Urinary bladder (tissue), 4 donors: Measurements from ENCODE around the gene ITPKB. TPM values are rescaled to one million over a fixed set of nuclear protein-coding genes. Genes with fewer than 3 reads are reported as not detected.

Experiments used
- DNase-seq: peaks from one replicate; pipeline ENCODE4 v3.0.0-alpha.2; 2015; ENCODE audit errors: extremely low spot score
- H3K27ac ChIP-seq: one replicate; pipeline ENCODE4 v1.5.1; 2013; ENCODE audit warnings: low read depth, mild to moderate bottlenecking, moderate library complexity
- H3K36me3 ChIP-seq: one replicate; pipeline ENCODE4 v1.6.1; 2013; ENCODE audit warnings: mild to moderate bottlenecking, moderate library complexity; ENCODE audit not compliant: insufficient read depth
- H3K4me1 ChIP-seq: one replicate; pipeline ENCODE4 v1.6.1; 2013; ENCODE audit warnings: mild to moderate bottlenecking, moderate library complexity; ENCODE audit not compliant: insufficient read depth
- H3K4me3 ChIP-seq: one replicate; pipeline ENCODE4 v1.5.1; 2013; ENCODE audit warnings: low read depth, low read length
- WGBS: extraction: QIAGEN DNeasy Blood & Tissue Kit; methylation state at CpG from one replicate; pipeline ENCODE4 v1.1.7; 2013; 5-methylcytosine and 5-hydroxymethylcytosine counted together
- polyA plus RNA-seq: library from polyadenylated mRNA; stranded (reverse); fragments of 200-250 nt; gene quantifications from one replicate; pipeline ENCODE4 v1.2.3, GENCODE V29; 2013
- total RNA-seq: library from RNA; depleted of rRNA; stranded (reverse); fragments of >200 nt; gene quantifications from one replicate; pipeline ENCODE4 v1.2.3, GENCODE V29; 2014
- donor health status: healthy with polysubstance abuse.
- donor health status: healthy.

ITPKB gene
- total and polyA plus RNA-seq, 2 donors: 21.6 to 62.3 TPM

DNA sequence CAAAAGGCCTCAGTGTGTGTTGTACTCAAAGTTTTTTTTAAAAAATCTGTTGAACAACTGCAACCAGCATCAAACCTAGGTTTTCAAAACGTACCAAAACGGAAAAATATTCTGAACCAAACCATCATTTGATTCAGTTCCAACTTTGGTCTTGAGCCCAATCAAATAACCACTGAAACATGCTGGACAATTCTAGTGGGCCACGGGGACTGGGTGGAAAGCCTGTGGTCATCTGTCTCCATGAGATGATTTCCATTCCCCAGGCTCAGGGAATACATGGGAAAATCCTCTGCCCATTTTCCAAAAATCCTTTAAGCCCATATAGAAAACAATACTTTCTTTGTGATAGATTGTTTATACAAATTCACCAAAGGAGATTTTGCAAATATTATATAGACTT, 22.5 kb downstream of the ITPKB start:
- WGBS: 78% methylated on average over 3 of the region's 3 CpGs
- DNase-seq: no peak
- Histone ChIP-seq H3K36me3 (no peaks in the 10 kb centered on the region), H3K4me1 (no peaks in the 10 kb centered on the region), H3K4me3 (no peak overlapping the region), H3K27ac (no peak overlapping the region)

DNA sequence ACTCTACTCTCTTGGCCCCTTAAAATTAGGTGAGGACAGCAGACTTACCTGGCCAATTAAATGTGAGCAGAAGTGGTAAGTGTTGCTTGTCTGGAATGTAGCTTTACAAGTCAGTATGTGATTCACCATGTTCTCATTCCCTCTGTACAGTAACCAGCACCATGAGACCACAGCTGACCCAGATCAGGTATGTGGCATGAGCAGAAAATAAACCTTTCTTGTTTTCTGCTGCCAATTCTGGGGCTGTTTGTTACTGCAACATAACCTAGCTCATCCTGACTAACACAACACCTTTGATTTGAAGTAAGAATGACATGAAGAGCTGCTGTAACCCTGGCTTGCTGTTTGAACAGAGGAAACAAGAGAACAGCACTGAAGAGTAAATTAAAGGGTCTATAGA, 24.9 kb downstream of the ITPKB start:
- H3K4me1 ChIP-seq: no peaks in the 10 kb centered on the region
- no peak overlapping the region for H3K27ac ChIP-seq
- no peak overlapping the region for H3K4me3 ChIP-seq
- H3K36me3 ChIP-seq: no peaks in the 10 kb centered on the region
- DNase-seq: no peak

GRCh38 chr1:226712742-226713419, 26.2 kb downstream of the ITPKB start:
- no peak for DNase-seq
- Histone ChIP-seq H3K36me3 (no peaks in the 10 kb centered on the region), H3K4me1 (no peaks in the 10 kb centered on the region), H3K27ac (no peak overlapping the region), H3K4me3 (no peak overlapping the region)
- WGBS: 77% methylated on average over 19 of the region's 19 CpGs

DNA sequence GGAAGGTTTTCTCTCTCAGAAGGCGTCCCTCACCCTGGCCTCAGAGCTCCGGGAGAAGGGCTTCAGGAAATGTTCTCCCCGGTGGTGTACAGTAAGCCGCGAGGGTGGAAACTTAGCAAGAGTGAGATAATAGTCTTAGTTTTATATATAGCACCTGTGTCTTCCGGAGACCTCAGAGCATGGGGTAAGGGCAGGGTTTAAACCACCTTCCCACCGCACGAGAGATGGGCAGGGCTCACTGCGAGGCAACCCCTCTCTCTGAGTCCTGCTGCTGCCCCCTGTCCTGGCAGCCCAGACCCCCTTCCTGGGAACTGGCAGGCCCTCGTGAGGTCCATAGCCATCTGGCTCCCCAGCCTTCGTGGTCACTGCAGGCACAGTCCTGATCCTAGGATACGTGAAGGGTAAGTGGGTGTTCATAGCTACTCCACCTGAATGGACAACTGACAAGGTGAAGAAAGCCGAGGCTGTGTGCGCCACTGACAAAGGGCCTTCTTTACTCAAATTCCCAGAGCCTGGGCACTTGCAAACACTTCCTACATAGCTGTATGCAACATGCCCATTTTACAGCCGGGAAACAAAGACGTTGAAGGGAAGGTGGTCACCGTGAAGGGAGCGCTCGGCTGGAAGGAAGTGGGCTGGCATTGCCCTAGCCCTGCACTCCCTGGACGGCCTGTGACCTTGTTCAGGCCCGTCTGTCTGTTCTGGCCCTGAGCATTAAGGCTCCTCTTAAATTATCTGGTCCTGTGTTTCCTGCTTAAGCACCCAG, 26.9 kb downstream of the ITPKB start:
- H3K4me1 ChIP-seq: no peaks in the 10 kb centered on the region
- no peaks in the 10 kb centered on the region for H3K36me3 ChIP-seq
- 75% methylated on average over 21 of the region's 21 CpGs for WGBS
- DNase-seq: no peak
- no peak overlapping the region for H3K4me3 ChIP-seq
- no peak overlapping the region for H3K27ac ChIP-seq

DNA sequence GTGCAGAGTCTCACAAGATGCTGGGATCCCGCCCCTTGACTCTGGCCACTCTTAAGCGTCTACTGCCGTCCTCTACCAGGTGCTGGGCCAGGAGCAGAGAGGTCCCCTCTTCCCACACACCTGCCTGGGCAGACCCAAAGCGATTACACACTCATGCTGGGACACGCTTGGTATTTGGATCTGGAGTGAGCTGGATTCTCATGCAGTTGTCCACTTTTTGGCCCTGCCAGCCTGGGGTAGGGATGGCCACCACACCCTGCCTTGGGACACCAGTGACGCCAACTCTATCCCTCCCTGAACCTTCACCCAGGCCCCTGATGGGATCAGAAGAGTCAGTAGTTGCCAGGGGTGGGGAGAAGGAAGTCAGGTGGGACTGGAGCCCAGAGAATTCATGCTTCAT, 28.6 kb downstream of the ITPKB start:
- 76% methylated on average over 6 of the region's 6 CpGs for WGBS
- no peak for DNase-seq
- no peaks in the 10 kb centered on the region for H3K4me1 ChIP-seq
- H3K4me3 ChIP-seq: no peak overlapping the region
- H3K27ac ChIP-seq: no peak overlapping the region
- H3K36me3 ChIP-seq: no peaks in the 10 kb centered on the region

DNA sequence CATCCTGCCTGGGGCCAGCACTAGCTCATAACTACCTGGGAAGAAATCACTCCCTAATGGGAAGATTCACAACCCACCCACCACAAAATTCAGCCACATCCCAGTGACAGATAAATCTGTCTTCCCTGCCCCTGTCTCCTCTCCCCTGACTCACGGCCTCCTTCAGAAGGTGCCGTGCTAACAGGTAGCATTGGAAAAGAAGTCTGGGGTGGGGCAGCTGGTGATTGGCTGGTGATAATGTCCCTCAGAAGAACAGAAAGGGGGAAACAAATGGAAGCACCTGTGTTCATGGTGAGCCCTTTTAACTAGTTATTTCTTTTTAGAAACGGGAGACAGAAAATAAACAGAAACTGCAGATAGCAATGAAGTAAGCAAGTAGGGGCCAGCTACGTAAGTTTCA, 29.1 kb downstream of the ITPKB start:
- H3K4me3 ChIP-seq: no peak overlapping the region
- H3K4me1 ChIP-seq: no peaks in the 10 kb centered on the region
- no peak overlapping the region for H3K27ac ChIP-seq
- H3K36me3 ChIP-seq: no peaks in the 10 kb centered on the region
- 78% methylated on average over 4 of the region's 4 CpGs for WGBS
- DNase-seq: no peak

DNA sequence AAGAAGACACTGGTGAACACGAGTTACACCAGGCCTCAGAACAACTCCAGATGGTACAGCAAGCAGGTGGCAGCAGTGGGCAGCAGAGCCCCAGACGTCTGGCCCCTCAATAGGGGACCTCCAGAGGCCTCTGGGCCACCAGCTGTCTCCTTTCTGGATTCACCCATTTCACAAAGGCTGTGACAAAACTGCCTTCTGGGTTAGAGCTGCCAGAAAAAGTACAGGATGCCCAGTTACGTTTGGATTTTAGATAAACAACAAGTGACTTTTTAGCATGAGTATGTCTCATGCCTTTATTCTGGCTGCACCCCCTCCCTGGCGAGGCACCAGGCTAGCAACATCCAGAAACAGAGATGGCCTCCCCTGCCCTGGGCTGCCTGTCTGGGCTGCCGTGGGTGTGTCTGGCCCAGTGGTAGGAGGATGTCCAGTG, 30.1 kb downstream of the ITPKB start:
- H3K4me1 ChIP-seq: no peaks in the 10 kb centered on the region
- H3K4me3 ChIP-seq: no peak overlapping the region
- no peak overlapping the region for H3K27ac ChIP-seq
- H3K36me3 ChIP-seq: no peaks in the 10 kb centered on the region
- WGBS: 33% methylated on average over 5 of the region's 5 CpGs
- no peak for DNase-seq

- Histone ChIP-seq H3K36me3 (no peaks in the 10 kb centered on the region), H3K4me3 (no peak overlapping the region), H3K4me1 (no peaks in the 10 kb centered on the region), H3K27ac (no peak overlapping the region)
- no peak for DNase-seq
- 26% methylated on average over 6 of the region's 6 CpGs for WGBS
Observed at GRCh38 chr1:226708342-226708780, 30.7 kb downstream of the ITPKB start.

DNA sequence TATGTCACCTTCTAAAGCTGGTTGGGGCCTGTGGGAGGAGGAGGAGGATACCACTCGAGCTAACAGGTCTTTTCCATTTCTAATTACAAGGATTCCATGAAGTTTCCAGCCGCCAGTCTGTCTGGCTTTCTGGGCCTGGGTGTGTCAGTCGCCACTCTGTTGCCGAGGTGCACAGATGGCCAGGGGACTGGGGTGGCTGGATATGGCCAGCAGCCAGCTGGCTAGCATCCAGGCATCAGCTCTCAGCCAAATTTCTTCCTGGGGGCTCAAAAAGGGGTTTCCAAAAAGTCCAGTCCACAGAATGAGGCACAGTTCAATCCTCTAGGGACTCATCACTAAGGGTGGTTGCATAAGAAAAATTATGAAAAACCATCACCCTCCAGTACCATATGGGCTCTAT, 32.4 kb downstream of the ITPKB start:
- 75% methylated on average over 4 of the region's 4 CpGs for WGBS
- no peaks in the 10 kb centered on the region for H3K36me3 ChIP-seq
- H3K27ac ChIP-seq: no peak overlapping the region
- DNase-seq: no peak
- H3K4me3 ChIP-seq: no peak overlapping the region
- no peaks in the 10 kb centered on the region for H3K4me1 ChIP-seq

DNA sequence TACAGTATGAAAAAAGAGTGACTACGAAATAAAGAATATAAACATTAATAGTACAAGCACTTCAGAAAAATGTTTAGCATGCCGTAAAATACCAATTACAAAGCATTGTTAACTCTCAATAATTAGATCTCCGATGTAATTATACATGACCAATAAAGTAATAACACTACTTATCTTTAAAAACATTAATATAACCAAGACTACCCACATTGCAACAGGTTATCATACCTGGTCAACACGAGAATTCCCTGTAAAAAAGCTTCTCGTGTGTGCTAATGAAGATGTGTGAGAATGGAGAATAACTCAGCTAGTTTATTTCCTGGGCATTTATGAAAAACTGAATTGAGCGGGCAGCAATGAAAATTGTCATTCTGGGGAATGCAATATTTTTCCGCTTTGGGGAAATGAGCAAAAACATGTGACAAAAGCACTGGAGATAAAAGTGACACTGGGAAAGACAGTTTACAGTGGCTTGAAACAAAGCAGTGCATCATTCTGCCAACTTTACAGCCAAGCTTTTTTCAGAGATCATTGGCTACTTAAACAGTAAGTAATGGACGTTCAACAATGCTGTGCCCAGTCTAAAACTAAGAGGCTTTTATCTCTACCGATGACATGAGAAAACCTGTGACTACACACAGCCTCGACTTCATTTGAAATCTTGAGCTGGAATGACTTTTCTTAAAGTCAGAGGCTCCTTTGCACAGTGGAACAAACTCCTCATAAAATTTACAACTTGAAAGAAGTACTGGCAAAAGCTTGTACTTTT, 34.7 kb downstream of the ITPKB start:
- Histone ChIP-seq H3K4me1 (no peaks in the 10 kb centered on the region), H3K36me3 (no peaks in the 10 kb centered on the region), H3K4me3 (no peak overlapping the region), H3K27ac (no peak overlapping the region)
- whole genome bisulfite sequencing: 51% methylated on average over 10 of the region's 10 CpGs
- no peak for DNase-seq

DNA sequence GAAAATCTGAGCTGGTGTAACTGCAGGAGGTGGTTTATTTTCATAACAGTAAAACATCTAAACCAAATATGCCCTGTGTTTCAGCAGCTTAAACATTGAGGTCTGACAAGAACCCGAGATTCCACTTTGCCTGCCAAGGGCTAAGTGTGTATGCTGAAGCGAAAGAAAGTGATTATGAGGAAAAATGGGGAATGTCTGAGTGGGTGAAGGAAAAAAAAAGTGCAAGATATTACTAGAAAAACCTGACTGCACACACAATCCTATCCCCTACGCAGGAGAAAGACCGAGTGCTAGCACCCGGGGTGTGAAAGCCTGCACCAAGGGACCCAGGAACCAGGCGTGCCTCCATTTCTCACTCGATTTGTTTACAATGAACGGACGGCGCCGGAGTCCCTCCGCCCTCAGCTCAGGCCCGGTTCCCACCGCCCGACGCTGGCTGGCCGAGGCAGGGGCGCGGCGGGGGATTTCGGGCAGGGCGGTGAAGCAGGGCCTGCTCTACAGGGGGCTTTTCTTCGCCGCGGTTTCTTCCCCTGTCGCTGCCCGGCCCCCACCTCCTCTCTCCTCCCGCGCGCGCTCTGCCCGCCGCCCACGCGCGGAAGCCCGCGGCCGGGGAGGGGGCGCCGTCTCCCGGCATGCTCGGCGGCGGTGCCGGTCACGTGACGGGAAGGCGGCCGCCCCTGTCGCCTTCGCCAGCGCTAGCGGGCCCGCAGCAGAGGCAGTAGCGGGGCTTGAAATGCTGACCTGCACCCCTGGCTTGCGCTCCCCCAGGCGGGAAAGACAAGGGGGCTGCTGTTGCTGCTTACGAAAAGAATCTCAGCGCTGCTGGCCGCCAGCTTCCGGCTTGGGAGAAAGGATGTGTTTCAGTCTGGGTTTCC, 35.9 kb downstream of the ITPKB start:
- Histone ChIP-seq H3K4me3 (peak overlapping the region; percentile 47), H3K4me1 (no peaks in the 10 kb centered on the region), H3K27ac (peak overlapping the region; percentile 91), H3K36me3 (no peaks in the 10 kb centered on the region)
- peak; percentile 45 for DNase-seq
- WGBS: under 1% methylated on average over 62 of the region's 62 CpGs

GRCh38 chr1:226702318-226702956, 36.6 kb downstream of the ITPKB start:
- peaks cover 2% of the 10 kb centered on the region for H3K4me1 ChIP-seq
- no peak overlapping the region for H3K4me3 ChIP-seq
- WGBS: 52% methylated on average over 12 of the region's 12 CpGs
- peak overlapping the region; percentile 91 for H3K27ac ChIP-seq
- no peak for DNase-seq
- no peaks in the 10 kb centered on the region for H3K36me3 ChIP-seq

- Histone ChIP-seq H3K4me1 (peaks cover 2% of the 10 kb centered on the region), H3K4me3 (no peak overlapping the region), H3K36me3 (no peaks in the 10 kb centered on the region), H3K27ac (no peak overlapping the region)
- no peak for DNase-seq
- 91% methylated on average over 5 of the region's 5 CpGs for WGBS
Observed at GRCh38 chr1:226700861-226701260, 38.2 kb downstream of the ITPKB start.
